HG02938 (cell line): ENCODE data around the gene TEX12.
"Not testable (repeated sequence)": the region's sequence is repeated elsewhere in the genome, so short reads cannot be mapped to it uniquely, and the experiment has no call there.

Experiments
- ATAC-seq: cut with Tn5 transposase; IDR thresholded peaks from one replicate; pipeline ENCODE4 v1.9.1; 2021; ENCODE audit warnings: mild to moderate bottlenecking, moderate library complexity; ENCODE audit not compliant: unreplicated experiment

The TEX12 gene, protein sequence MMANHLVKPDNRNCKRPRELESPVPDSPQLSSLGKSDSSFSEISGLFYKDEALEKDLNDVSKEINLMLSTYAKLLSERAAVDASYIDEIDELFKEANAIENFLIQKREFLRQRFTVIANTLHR

DNA sequence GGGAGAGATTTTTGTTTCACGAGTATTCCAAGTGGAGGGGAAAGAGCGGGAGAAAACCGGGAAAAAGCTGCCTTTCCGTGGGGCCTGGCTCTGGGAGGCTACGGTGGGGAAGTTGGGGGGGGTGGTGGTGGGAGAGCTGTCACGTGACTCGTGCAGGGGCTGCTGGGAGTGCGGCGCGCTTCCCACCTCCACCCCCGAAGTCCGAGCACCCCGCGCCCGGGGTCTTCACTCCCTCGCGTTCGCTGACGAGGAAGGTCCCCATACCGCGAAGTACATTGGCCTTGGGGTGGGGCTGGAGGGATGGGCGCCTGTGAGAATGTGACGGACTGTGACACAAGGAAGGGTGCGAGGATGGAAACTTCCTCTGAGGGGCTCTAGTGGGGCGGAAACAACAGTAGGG is at the start of gene TEX12:
TEX12 (plus strand) TSS at position 228 of the 400 bp plus-strand sequence. CDS start 1,897 bp downstream, outside the sequence.
- ATAC-seq = no peak

DNA sequence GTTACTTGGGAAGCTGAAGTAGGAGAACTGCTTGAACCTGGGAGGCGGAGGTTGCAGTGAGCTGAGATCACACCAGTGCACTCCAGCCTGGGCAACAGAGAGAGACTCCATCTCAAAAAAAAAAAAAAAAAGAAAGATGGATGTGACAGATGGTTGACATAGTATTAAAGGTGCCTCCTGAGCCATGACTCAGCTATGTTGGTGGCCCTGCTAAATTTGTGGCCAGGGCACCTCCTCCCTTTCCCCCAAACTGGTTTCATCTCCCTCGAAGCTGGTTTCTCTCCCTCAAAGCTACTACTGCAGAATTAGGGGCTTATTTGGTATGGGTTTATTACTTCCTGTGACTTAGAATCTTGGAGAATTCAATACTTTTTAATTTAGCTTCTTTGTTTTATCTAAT is 49.0 kb upstream of the TEX12 start:
- ATAC-seq = no peak

DNA sequence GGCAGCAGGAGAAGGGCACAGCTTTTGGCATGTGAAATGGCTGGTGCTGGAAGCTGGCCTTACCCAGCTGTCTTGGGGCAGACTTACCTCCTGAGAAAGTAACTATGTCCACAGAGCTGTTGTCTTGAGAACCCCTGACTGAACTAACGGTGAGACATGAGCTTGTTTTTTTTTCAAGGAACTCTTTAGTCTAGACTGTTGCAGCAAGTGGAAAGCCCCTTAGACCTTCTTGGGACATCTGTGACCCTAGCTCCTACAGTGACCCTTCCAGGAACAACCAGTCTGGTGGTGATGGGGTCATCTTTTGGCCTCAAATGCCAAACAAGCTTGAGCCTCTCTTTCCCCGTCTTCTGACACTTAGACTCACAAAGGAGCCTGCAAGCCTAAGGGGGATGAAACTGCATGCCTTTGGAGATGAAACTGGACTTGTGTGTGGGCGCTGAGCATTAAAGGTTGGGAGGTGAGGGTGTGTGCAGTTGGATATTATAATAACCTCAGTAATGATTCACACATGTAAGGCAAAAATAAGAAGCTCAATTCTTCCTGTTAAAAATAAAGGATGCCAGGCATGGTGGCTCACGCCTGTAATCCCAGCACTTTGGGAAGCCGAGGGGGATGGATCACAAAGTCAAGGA is 45.1 kb upstream of the TEX12 start:
- no peak for ATAC-seq

DNA sequence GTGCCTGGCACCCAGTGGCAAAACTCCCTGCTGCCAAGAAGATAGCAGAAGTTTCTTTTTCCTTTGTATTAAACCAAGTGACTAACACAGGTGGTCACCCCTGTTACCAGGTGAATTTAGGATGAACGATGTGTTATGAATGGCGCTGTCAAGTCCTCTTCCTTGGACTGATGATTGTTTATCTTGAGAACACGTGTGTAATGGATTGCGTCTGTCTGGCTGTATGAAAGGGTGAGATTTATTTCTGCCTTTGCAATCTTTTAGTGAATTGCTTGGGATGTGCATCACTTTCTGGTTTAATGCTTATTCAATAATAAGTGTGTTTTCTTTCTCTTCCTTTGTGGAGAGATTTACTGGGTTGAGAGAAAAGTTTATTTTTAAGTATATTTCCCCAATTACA is 44.0 kb upstream of the TEX12 start:
- ATAC-seq = no peak

DNA sequence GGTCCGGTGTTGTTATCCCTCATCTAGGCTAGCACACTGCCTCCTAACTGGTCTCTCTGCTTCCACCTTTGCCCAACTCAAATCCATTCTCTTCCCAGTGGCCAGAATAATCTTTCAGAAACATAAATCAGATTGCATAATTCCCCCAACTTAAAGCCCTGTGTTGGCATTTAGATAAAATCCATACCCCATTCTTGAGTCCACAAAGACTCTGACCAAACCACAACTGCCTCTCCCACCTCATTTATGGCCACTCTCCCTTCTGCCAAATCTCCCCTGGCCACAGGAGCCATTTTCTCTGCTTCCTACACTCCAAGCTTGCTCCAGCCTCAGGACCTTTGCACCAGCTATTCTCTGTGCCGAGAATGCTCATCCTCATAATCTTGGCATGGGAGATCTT is 40.1 kb upstream of the TEX12 start:
- ATAC-seq = no peak

DNA sequence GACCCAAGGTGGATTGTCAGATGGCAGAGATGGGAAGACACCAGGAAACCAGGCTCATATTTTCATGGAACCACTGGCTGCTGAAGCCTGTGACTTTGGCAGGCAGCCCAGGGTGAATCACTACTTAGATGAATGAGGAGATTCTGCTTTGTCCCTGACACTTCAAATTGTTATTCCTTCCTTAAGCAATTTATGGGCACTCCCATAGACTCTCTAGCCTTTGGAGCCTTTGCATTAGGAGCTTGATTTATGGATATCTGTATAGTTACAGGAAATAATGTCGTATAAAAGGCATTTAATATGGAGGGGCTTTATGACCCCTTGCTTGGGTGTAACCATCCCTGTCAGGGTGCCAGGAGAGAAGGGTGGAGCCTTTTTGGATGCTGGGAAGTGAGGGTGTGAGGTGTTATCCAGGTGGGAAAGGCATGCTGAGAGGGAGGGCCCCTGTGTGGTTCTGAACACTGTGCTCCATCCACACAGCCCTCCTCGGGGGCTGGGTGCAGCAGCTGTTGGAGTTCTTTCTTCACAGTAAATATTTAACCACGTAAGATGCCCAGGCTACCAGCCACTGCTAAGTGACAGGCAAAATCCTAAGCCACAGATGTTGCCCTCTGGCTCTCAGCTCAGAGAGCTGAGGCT is 38.6 kb upstream of the TEX12 start:
- ATAC-seq = no peak

DNA sequence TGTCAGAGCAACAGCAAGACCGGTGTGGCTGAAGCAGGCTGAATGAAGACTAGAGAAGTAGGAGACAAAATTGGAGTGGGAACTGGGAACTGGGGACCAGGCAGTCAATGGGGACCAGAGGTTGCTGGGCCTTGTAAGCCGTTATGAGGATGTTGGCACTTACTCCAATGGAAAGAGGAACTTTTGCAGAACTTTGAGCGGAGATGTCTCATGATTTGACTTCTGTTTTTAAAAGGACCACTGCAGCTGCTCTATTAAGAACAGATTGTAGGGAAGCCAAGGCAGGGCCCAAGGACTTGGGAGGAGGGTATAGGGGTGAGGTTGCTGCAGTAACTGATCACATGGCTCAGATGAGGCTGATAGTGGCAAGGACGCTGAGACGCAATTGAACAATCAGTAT is 37.5 kb upstream of the TEX12 start:
- ATAC-seq = no peak

DNA sequence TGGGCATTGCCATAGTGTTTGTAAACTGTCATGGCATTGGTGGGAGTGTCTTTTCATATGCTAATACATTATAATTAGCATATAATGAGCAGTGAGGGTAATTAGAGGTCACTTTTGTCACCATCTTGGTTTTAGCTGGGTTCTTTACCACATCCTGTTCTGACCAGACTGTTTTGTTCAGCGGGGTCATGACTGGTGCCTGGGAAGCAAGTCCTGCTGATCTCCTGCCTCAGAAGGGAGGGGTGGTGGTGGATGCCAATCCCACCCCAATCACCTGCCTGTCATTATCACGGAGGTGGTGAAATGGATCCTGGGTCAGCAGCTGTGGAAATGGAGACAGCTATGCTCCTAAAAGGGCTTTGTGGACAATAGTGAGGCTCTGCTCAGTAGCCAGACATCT is 34.4 kb upstream of the TEX12 start:
- no peak for ATAC-seq

DNA sequence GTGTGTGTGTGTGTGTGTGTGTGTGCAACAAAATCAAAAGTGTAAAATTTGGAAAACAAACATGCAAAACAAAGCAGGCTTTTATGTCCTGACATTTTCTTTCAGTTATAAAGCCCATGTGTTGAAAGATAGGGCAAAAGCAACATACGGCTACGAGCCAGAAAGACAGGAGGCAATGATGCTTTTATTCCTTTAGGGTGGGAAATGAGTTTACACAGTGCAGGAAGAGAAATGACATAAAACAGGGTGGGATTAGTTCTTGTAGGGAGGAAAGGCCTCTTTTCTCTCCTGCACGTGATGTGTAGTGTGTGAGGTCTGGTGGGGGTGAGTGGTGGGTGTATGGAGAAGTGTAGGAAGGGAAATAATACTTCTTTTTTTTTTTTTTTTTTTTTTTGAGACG is 32.7 kb upstream of the TEX12 start:
- ATAC-seq = no peak

DNA sequence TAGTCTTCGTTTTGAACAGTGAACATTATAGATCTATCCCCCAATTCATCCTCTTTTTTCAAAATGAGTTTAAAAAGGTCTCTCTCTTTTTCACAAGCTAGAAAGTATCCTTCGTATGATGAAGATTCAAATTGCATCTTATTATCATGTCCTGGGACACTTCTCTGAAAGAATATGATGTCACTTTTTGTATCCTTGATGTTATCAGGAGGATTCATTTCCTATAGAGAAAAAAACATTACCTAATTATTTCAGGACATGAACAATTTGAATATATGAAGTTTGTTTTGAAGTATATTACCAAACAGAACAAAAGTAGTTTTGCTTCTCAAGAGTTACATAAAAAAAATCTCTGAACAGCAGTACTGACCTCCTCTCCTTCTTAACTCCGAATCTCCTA is 23.6 kb upstream of the TEX12 start:
- ATAC-seq = no peak

DNA sequence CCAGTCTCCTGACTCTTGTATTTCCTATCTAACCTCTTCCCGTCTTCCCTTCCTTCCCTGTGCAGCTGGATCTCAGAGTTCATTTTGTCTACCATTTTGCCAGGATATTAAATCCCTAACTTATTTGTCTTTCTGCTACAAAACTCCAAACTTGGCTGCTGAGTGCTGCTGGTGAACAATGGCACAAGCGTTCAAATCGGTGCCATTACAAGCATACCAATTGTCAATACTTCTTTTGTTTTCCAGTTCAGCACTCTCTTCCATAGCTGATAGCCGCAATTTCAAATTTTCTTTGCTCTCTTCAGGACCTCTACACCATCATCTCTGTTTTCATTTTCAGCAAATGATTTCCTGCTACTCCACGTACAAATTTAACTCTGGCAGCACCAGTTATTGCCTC is 16.7 kb upstream of the TEX12 start:
- no peak for ATAC-seq

DNA sequence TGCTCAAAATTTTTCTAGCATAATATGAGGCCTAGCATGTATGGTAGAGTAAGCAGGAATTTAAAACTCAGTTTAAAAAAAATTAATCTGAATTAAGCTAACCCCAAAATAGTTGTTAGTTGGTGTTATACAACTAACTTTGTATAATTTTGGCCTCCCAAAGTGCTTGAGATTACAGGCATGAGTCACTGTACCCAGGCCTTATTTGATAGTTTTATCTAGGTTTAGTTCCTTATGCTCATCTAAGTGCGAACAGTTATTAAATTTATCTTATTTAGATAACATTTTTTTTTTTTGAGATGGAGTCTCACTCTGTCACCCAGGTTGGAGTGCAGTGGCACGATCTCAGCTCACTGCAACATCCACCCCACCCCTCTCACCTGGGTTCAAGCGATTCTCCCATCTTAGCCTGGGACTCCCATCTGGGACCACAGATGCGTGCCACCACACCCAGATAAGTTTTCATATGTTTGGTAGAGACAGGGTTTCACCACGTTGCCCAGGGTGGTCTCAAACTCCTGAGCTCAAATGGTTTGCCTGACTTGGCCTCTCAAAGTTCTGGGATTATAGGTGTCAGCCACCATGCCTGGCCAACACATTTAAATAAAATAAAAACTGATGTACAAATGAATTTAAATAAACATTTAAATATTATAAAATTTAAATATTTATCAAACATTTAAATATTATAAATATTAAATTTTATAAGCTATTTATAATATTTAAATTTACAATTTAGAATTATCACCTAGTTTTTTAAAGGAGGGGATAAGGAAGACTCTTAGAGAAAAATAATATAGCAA is 10.8 kb upstream of the TEX12 start:
- ATAC-seq = no peak

DNA sequence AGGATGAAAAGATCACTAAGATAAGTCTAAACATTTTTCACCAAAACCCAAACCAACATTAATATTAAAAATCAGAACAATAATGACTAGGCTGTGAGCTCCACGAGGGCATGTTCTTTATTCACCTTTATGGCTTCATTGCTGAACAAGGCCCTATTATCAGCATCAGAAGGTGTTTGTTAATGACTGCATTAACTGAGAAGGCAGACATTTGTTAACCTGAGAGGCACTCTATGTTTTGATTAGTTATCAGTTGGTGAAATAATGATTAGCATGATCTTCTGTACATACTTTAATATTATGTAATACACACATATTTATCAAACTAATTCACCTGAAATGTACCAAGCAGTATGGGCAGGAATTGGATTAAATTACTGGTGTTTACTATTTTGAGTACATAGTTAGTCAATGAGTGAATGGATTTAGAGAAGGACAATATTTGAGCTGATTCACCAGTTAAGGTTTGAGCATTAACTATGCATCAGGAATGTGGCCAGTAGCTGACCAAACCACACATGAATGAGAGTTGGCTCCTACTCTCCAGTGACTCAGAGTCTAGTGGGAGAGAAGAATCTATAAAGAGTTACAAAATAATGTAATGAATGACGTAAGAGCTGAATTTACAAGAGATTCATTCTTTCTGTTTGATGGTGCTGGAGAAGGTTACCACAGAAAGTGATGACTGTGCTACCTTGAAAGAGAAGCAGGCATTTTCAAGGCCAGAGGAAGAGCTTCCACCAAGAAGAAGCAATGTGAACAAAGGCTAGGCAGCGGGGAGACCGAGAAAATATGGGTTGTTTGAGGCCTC is 10.0 kb upstream of the TEX12 start:
- no peak for ATAC-seq

DNA sequence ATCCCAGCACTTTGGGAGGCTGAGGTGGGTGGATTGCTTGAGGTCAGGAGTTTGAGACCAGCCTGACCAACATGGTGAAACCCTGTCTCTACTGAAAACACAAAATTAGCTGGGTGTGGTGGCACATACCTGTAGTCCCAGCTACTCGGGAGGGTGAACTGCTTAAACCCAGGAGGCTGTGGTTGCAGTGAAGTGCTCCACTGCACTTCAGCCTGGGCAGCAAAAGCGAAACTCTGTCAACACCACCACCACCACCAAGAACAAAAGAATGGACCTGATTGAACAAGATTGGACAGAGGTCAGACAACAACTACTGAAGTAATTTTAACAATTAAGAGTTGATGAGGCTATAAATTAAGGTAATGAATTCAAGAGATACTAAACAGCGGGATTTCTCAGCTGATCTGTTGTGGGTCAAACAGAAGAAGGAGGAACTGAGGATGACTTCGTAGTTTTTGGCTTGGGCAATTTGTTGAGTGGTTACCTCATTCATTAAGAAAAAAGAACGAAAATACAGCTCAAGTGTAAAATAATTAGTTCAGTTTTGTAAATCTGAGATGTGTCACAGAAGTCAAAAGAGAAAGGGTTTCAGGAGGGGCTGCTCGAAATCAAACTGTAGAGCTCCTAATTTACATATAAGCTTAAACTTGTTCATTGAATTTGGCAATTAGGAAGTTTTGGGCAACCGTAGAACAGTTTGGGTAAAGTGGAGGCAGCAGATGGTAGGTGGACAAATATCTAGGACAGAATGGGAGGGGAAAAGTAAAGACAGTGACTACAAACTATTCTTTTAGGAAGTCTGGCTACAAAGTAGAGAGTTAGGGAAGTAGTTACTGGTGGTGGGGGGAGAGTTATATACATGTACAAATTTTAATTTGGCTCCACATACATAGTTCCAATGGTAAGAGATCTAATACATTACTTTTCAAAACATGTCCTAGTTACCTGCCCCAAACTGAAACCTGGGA is 7.8 kb upstream of the TEX12 start:
- ATAC-seq = no peak

DNA sequence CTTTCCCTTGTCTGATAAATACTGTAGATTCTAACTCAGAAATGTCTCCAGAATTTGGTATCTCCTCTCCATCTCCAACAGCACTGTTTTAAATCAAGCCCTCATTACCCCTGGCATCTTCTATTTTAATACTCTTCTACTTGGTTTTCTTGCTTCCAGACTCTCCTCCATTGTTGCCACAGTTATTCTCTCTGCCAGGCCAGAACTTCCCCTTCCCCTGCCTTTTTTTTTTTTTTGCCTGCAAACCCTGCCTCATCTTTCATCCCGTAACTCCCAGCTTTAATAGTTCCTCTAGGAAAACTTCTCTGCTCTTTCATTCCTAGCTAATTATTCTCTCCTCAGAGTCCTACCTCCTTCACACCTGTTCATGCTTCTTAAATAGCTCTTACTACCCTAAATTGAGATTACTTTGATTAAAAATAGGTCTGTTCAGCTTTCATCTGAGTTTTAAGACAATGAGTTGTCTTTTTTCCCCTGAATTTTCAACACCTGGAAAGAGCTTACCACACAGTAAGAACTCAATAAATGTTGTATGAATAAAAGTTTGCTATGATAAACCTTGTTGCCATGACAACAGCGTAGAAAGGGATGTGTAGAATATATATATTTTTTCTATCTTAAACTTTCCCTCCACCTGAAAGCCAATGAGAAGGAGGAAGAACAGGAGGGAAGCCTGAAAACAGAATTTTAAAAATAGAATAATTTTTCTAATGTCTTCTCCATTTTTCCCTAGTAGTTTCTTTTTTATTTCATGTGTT is 6.9 kb upstream of the TEX12 start:
- no peak for ATAC-seq

DNA sequence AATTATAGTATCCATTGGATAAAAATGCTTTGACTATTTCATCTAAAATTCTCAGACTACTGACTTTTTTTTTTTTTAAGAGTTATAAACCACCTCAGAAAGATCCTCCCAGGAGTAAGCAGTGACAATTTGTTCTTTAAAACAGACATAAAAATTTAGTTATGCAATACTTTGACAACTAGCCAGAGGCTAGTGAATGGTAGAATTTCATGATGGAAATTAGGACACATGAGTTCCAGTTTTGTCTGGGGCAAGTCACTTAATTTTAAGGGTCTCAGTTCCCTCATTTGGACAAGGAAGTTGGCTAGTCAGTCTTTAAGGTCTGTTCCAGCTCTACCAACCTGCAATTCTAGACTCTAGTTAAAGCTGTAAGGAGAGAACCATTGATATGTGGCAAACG is 6.2 kb upstream of the TEX12 start:
- no peak for ATAC-seq

DNA sequence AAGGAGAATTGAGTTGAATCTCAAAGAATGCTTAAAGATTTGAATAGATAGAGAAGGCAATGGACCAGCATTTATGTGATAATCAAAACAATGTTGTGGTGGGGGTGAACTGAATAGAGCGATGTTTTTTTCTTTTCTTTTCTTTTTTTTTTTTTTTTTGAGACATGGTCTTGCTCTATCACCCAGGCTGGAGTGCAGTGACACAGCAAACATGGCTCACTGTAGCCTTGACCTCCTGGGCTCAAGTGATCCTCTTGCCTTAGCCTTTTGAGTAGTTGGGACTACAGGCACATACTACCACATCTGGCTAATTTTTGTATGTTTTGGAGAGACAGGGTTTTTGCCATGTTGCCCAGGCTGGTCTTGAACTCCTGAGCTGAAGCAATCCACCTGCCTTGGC is 5.0 kb upstream of the TEX12 start:
- ATAC-seq = not testable (repeated sequence)

DNA sequence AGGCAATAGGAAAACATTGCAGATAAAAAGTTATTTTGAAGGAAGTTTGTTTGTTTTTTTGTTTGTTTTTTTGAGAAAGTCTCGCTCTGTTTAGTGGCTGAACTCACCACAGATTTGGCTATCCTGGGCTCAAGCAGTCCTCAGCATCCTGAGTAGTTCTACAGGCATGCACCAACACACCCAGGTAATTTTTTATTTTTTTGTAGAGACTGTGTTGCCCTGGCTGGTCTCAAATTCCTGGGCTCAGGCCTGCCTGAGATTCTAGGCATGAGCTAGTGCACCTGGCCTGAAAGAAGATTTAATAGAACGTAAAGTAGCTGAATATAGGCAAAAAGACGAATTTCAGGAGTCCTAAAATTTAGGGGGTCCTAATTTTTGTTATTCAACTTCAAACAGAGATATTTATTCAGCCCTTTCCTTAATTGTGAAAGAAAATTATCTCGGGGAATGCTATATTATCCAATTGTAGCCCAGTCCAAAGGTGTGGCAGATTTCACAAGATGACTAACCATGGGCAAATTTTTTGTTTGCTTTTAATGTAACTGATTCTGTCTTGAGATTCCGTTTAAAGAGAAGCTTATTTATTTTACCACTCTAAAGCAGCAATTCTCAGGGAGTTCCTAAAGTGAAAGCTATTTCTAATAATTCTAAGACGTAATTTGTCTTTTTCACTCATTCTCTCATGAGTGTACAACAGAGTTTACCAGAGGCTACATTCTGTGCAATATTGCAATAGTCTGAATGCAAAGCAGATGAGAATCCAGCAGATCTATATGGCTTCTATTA is 4.2 kb upstream of the TEX12 start:
- ATAC-seq = no peak
